Activated gamma-delta T cell treated with Interleukin-2 at 50 U/mL for 16 hours (primary cell): ENCODE measurements around the gene HM13.
"Not testable (repeated sequence)": the region's sequence is repeated elsewhere in the genome, so short reads cannot be mapped to it uniquely, and the experiment has no call there.

Experiments
- DNase-seq: peaks from one replicate; pipeline ENCODE4 v3.0.0-alpha.2; 2020

The HM13 gene

DNA sequence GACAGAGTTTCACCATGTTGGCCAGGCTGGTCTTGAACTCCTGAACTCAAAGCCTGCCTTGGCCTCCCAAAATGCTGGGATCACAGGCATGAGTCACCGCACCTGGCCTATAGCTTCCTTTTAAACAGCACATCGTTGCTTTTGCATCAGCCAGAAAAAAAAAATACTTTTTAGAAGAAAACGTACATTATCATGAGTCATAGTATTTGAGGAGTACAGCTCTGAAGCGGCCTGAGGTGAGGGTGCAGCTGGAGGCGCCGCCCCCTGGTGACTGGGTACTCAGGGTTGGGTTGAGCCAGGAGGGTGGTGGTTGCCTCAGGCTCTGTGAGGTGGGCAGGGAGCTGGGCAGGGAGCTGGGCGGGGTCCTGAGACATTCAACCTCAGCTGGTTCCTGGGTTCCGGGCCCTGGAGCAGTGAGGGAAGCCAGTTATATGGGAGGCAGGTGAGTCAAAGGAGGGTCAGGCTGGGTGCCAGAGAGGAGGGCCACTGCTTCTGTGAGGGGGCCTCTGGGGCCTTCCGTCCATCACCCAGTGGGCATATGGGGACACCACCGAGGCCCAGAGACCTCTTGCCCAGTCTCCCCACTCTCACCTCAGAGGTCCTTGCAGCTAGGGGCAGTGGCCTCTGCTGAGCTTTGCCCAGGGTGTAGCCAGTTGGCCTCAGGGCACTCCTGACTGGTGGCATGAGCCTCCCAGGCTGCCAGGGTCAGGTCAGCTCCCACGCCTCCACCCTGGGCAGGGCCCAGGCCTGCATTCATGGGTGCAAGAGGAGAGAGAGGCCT, 79.2 kb downstream of the HM13 start:
- no peak for DNase-seq

DNA sequence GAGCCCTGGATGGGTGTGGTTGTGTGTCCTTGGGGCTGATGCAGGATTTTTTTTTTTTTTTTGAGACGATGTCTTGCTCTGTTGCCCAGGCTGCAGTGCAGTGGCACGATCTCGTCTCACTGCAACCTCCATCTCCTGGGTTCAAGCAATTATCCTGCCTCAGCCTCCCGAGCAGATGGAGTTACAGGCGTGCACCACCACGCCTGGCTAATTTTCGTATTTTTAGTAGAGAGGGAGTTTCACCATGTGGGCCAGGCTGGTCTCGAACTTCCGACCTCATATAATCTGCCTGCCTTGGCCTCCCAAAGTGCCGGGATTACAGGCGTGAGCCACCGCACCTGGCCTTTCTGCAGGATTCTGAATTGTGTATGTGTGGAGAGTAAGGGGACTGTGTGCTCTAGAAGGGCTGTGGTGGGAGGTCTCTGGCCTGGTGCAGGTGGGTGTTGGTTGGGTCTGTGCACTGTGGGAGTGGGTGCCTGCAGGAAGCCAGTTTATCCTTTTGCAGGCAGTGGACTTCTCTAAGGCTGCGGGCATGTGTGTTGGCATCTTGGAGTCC, 79.8 kb downstream of the HM13 start:
- DNase-seq, result no peak

DNA sequence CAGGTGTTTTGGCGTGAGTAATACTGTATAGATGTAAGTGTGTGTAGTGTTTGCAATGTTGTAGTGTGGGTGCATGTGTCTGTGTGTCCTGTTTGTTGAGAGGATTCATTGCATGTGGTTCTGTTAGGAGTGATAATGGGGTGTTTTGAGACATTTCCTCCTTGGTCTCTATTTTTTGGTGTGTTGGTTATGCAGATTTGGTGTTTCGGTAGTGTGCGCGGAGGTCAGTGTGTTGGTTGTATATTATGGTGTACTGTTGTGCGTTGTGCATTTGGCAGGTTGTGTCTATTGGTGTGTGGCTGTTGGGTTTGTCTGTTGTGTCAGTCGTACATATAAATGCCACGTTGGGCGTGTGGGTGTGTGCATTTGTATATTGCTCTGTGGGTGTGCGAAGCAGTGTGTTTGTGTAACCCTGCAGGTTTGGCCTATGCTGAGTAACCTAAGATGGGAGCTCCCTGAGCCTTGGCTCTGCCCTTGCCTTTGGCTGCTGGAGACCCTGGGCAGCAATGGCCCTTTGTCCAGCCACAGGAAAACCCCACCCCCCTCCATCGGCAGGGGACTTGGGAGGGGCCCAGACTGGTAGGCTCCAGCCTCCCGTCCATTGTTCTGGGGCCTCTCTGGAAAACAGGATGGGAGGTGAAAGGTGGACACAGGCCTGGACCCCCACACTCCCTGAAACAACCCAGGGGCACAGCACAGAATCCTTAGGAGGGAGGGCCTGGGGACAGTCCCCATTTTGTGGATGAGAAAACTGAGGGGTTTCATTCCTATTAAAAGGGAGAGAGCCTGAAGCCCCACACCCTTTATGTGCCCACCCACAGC, 80.5 kb downstream of the HM13 start:
- DNase-seq, result no peak

DNA sequence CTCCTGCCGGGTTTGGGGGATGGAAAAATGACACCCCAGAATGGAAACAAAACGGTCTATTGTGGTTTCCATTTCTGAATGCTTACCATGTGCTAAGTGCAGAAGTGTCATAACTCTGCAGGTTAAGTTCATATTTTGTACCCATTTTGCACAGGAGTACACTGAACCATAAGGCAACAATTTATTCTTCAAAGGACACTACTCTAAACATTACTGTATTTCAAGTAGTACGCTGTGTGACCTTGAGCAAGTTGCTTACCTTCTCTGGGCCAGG, 81.1 kb downstream of the HM13 start:
- no peak for DNase-seq

DNA sequence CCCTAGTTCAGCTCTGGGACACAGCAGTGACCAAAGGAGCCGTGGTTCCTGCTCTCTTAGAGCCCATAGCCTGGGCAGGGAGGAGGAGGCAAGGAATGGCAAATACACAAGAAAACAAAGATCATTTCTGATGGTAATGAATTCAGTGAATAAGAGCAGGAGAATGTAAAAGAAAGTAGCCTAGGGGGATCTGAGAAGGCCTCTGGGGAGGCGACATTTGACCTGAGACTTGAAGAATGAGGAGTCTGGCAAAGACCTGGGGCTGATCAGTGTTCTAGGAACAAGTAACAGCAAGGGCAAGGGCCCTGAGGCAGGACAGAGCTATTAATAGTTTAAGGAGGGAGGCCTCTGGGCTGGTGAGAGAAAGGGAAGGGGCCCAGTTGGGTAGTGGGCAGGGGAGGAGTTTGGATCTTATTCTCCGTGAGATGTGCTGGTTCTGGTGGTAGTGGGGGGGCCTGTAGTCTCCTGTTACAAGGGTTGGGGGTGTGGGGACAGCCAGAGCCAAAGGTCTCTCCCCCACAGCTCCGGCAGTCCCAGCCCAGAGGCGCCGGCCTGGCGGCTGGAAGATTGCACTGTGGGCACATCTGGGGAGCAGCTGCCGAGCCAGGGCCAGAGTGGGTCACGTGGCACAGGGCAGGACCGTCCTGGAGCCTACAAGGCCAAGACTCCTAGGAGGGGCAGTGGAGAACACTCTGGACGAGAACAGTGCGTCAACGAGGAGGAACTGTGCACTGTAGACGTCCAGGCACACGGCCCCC, 81.6 kb downstream of the HM13 start:
- DNase-seq, result no peak

DNA sequence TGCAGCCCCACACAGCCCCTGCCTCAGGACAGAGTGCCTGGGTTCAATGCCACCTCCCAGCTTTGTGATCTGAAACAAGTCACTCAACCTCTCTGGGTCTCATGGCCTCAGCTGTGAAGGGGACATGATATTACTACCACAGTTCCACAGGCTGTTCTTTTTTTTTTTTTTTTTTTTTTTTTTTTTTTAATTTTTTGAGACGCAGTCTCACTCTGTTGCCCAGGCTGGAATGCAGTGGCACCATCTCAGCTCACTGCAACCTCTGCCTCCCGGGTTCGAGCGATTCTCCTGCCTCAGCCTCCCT, 82.1 kb downstream of the HM13 start:
- DNase-seq, result not testable (repeated sequence)

DNA sequence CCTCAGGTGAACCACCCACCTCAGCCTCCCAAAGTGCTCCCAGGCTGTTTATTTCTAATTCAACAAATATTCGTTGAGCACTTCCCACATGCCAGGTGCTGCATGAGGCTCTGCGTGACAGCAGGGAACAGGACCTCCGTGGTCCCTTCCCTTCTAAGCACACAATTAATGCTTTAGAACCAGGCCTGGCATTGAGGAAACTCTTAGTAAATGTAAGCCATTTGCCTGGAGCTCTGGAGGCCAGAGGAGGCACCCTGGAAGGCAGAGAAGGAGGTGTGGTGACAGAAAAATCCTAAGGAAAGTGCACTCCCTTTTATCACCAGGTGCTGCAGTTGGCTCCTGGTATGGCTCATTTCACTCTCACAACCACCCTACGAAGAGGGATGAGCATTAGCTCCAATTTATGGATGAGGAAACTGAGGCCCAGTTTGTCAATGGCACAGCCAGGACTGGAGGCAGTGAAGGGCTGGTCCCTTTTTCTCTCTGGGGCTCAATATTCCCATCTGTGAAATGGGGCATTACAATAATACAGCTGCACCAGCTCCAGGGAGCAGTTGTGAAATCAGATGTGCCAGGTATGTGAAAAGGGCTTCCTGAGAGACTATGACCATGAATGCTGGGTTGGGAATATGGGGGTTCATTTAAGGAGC, 82.7 kb downstream of the HM13 start:
- DNase-seq, result no peak

DNA sequence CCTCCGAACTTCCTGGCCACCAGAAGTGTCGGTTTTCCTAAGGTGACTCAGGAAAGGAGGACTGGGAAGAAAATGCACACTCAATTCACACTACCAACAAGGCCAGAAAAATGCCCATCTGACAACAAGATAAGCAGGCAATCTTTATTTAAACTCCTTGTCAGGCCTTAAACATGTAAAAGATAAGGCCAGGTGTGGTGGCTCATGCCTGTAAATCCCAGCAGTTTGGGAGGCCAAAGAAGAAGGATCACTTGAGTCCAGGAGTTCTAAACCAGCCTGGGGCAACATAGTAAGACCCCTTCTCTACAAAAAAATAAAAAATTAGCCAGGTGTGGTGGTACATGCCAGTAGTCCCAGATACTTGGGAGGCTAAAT, 83.2 kb downstream of the HM13 start:
- no peak for DNase-seq

DNA sequence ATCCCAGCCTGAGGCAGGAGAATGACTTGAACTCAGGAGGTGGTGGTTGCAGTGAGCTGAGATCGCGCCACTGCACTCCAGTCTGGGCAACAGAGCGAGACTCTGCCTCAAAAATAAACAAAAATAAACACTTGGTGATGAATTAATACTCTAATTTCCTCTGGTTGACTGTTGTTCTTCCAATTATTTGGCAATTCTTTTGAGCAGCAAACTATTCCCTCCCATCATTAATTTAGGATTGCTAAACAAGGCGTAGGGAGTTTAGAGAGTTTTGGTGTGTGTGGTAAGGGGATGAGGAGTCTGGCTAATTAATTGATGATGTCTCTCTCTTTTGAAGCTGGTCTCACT, 88.2 kb downstream of the HM13 start:
- DNase-seq, result no peak

DNA sequence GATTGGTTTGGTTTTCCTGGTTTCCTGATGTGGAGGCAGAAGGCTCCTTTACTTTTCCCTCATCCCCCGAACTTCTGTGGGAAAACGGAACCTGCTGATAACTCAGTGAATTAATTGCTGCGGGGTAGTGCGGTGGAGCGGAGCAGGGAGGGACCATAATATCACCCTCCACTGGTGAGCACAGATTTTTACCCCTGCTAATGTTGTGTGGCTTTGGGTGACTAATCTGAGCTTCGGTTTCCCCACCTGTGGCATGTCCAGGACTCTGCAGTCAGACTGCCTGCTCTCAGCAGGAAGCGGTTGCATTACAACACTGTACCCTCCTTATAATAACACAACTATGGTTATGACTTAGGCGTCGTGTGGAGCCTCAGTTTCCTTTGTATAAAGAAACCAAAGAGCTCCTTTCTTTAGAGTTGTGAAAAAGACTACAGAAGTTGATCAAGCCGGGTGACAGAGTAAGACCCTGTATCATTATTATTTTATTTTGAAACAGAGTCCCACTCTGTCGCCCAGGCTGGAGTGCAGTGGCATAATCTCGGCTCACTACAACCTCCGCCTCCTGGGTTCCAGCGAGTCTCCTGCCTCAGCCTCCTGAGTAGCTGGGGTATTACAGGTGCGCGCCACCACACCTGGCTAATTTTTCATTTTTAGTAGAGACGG, 88.7 kb downstream of the HM13 start:
- DNase-seq, result peak; percentile 35

DNA sequence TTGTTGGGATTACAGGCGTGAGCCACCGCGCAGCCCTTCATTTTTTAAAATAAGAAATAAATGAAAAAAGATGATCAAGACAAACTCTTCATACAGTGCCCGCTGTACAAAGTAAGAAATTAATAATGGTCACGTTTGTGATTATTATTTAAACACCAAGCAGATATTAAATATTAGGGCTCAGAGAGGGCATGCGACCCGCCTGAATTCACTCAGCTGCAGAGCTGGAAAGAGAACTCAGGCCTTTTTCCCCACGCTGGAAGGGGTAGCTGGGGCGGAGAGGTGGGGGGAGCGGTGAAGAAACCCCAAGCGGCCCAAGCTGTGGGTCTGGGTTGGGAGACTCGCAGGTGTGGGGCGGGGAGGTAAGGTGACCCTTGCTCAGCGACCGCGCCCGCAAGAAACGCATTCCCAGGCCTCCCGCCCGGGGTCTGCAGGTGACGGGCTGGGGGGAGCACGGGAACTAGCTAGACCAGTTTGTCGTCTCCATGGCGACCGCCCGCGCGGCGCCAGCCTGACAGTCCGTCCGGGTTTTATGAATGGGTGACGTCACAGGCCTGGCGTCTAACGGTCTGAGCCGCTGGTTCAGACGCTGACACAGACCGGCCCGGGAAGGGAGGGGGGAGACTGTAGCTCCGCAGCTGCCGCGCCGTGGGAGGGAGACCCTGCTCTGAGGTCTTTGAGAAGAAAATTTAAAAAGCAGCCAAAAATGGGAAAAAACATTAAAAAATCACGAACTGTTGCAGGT, 89.8 kb downstream of the HM13 start:
- peak; percentile 72 for DNase-seq

DNA sequence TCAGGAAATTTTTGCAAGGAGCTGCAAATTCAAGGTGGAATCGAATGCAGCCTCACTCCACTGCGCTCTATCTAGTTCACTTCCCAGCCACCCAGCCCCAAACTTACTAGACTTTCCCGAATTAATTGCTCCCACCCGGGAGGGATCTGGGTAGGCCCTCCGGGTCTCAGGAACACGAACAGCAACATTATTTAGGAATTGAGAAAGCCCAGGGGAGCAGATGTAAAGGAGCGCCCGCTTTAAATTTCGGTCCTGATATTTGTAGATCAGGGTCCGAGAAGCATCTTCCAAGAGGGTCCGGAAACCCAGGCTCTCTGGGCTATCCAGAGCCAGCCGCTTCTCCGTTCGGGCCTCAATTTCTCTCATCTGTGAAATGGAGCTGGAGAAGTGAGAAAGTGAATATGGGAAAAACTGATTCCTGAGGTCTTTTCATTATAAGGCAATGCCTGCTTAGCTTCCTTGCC, 90.4 kb downstream of the HM13 start:
- DNase-seq, result no peak

DNA sequence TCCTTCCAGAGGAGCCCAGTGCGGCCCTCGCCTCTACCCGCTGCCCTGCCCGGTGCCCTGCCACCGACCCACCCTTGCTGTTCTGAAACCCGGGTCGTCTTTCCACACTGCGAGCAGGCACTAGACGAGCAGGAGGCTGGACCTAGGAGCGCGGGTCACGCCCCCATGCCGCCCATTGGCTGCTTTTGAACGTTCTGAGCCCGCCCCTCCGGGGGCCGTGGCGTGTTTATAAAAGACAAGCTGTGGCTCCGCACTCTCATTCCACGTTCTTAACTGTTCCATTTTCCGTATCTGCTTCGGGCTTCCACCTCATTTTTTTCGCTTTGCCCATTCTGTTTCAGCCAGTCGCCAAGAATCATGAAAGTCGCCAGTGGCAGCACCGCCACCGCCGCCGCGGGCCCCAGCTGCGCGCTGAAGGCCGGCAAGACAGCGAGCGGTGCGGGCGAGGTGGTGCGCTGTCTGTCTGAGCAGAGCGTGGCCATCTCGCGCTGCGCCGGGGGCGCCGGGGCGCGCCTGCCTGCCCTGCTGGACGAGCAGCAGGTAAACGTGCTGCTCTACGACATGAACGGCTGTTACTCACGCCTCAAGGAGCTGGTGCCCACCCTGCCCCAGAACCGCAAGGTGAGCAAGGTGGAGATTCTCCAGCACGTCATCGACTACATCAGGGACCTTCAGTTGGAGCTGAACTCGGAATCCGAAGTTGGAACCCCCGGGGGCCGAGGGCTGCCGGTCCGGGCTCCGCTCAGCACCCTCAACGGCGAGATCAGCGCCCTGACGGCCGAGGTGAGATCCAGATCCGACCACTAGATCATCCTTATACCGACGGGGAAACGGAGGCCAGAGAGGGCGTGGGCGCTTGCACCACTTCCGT, 91.0 kb downstream of the HM13 start, which contains the start of gene ID1:
ID1 (plus strand) TSS at position 259 of the 871 bp plus-strand sequence; CDS start at position 358, 99 bp downstream.
- peak; percentile 86 for DNase-seq

DNA sequence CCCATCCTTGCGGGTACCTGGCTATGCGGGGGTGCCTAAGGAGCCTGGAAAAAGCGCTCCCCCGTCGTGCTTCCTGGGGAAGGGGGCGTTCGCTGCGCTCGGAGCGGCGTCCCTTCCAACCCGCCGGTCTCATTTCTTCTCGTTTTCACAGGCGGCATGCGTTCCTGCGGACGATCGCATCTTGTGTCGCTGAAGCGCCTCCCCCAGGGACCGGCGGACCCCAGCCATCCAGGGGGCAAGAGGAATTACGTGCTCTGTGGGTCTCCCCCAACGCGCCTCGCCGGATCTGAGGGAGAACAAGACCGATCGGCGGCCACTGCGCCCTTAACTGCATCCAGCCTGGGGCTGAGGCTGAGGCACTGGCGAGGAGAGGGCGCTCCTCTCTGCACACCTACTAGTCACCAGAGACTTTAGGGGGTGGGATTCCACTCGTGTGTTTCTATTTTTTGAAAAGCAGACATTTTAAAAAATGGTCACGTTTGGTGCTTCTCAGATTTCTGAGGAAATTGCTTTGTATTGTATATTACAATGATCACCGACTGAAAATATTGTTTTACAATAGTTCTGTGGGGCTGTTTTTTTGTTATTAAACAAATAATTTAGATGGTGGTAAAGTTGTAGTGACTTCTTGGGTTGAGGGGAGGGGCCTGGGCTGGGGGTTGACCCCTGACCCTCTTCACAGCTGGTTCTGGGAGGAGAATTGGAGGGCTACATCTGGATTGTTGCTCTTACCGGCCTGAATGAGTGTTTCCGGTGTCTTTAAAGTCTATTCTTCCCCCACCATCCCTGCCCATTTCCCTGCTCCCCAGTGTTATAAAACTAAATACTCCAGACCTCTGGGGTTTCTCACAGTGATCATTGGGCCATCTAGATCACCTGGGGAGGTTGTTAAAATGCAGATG, 91.9 kb downstream of the HM13 start:
- no peak for DNase-seq

DNA sequence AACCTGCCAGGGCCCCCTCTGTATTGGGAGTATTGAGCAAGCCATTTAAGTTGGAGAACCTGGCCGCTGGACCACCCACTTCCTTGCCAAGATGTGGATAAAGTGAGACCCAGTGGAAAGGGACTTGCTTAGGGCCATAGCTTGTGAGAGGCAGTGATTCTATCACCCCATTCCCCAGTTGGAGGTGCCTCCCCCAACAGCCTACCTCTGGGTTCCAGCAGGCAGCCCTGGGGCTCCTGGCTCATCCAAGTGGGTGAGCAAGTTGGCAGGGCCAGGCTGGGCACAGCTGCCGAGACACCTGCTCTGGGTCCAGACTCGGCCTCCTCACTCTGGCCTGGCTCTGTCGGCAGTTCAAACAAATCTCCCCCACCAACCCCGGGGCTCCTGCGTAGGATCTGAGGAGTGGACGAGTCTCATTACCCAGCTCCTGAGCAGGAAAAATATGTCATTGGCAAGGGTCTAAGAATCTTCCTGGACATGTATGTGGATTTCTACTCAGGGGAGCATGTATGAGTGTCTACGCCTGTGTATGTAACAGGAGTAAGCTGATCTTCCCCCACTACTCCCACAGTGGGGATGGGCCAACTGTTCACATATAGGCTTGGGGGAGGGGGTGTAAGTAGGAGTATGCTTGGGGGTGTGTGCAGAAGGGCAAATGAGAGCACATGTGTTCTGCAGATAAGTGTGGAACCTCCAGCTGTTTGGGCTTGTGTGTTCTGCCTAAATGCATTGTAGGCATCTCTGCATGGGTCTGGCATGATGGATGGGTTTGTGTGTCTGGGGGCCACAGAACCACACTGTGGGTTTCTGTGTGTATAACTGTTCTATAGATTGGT, 92.8 kb downstream of the HM13 start:
- no peak for DNase-seq

DNA sequence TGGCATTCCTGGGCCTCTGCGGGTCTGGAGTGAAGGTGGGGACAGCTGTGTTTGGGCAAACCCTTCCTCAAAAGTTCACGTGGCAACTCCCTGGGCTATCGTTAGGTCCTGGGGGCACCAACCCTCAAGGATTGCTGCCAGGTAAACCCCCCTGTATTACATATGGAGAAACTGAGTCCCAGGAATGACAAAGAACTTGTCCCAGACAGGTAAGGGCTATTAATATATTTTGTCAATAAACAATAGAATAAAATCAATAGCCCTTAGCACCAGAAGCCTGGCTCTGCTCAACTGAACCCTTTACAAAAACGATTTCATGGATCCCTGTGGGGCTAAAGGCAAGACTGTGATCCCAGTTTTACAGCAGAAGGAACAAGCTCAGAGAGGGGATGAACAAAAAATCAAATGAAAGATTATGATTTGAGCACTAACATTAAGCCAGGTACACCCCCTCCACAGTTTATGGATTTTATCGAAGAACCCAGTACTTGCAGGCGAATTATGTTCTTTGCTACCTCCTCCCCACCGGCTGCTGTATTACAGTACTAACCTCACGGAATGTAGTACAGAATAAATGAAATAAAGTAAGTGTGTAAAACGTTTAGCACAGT, 93.5 kb downstream of the HM13 start:
- no peak for DNase-seq

DNA sequence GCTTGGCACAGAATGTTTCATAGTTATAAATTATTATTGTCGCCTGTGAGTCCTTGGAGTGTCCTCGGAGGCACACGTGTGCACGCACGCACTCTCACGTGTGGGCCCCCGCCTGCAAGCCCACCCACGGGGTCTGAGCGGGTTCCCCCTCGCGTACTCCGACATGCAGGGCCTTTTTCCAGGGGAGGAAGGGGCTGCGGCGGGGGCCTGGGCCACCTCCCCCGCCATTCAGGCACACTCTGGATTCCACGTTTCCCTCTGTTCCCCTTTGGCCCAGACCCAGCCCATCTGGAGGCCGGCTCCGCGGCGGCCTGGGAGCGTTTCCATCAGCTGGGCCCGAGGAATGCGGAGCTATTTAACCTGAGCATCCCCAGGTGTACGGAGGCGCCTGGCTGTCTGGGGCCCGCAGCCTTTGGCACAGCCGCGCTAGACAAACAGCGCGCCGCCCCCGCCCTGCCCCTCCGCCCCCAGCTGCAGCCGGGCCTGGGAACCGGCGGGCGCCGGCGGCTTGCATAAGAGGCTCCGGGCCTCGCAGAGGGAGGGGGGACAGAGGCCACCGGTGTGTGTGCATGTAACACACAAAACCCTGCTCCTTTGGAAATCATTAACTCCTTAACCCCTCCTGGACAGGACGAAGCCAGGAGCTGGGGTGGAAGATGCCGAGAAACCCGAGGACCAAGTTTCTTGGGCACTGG, 94.2 kb downstream of the HM13 start:
- DNase-seq, result no peak

DNA sequence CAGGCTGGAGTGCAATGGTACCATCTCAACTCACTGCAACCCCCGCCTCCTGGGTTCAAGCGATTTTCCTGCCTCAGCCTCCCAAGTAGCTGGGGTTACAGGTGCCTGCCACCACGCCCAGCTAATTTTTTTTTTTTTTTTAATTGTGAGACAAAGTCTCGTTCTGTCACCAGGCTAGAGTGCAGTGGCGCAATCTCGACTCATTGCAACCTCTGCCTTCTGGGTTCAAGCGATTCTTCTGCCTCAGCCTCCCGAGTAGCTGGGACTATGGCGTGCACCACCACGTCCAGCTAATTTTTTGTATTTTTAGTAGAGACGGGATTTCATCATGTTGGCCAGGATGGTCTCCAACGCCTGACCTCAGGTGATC, 98.0 kb downstream of the HM13 start:
- DNase-seq, result not testable (repeated sequence)
